Measurements from ENCODE around the gene OSGIN1. TPM values are rescaled to one million over a fixed set of nuclear protein-coding genes. Genes with fewer than 3 reads are reported as not detected.

The OSGIN1 gene
- total and polyA plus RNA-seq, 2 of the 8 experiments (the other 6 are each of a cell fraction or from before 2014, with no cell fraction given): 0.58 to 0.76 TPM

DNA sequence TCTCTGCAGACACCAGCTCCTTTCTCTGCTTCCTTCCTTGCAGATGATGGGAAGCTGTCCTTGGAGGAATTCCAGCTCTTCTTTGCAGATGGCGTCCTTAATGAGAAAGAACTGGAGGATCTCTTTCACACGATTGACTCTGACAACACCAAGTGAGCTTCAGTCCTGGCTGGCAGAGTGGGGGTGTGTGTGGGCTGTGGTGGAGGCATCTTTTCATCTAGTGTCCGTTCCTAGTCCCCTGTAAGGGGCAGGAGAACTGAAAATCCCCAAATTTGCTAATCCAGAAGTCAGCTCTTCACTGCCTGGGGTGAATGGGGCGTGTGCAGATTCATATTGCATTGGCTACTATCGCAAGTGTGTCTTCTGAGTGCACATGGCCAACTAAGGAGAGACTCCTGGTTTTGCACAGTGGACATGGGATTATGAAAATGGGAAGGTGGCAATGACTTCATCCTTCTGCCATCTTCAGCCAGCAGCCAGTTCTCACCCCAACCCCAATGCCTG is 25.4 kb downstream of the OSGIN1 start (continued):
- TF ChIP-seq, protein P1, sequence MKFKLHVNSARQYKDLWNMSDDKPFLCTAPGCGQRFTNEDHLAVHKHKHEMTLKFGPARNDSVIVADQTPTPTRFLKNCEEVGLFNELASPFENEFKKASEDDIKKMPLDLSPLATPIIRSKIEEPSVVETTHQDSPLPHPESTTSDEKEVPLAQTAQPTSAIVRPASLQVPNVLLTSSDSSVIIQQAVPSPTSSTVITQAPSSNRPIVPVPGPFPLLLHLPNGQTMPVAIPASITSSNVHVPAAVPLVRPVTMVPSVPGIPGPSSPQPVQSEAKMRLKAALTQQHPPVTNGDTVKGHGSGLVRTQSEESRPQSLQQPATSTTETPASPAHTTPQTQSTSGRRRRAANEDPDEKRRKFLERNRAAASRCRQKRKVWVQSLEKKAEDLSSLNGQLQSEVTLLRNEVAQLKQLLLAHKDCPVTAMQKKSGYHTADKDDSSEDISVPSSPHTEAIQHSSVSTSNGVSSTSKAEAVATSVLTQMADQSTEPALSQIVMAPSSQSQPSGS (IDR thresholded peaks at IDR 0.05; ENCODE audit: low read length): no peak
- TF ChIP-seq, protein P2, sequence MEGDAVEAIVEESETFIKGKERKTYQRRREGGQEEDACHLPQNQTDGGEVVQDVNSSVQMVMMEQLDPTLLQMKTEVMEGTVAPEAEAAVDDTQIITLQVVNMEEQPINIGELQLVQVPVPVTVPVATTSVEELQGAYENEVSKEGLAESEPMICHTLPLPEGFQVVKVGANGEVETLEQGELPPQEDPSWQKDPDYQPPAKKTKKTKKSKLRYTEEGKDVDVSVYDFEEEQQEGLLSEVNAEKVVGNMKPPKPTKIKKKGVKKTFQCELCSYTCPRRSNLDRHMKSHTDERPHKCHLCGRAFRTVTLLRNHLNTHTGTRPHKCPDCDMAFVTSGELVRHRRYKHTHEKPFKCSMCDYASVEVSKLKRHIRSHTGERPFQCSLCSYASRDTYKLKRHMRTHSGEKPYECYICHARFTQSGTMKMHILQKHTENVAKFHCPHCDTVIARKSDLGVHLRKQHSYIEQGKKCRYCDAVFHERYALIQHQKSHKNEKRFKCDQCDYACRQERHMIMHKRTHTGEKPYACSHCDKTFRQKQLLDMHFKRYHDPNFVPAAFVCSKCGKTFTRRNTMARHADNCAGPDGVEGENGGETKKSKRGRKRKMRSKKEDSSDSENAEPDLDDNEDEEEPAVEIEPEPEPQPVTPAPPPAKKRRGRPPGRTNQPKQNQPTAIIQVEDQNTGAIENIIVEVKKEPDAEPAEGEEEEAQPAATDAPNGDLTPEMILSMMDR (IDR thresholded peaks at IDR 0.05; ENCODE audit: control extremely low read depth in 1 of 3, insufficient read depth in 1 of 3, low read depth in 1 of 3, low read length in 3 of 3): no peak

Measured in H1 (cell line).